Panc1 (cell line): ENCODE measurements around the gene AGXT2.

Experiments
- POLR2AphosphoS5 ChIP-seq: IDR thresholded peaks from 2 replicates; pipeline ENCODE4 v1.6.1; 2012; ENCODE audit warnings: mild to moderate bottlenecking, low read depth, low read length, moderate library complexity
- SIN3A ChIP-seq: IDR thresholded peaks from 2 replicates; pipeline ENCODE4 v1.6.1; 2012; ENCODE audit warnings: low read depth, mild to moderate bottlenecking, low read length, moderate library complexity, borderline replicate concordance; ENCODE audit not compliant: insufficient read depth
- TCF7L2 ChIP-seq: IDR thresholded peaks from 2 replicates; pipeline ENCODE4 v1.6.1; 2011; ENCODE audit warnings: mild to moderate bottlenecking, low read depth, low read length, inconsistent platforms
- TF ChIP-seq, protein P1 (sequence below): fragments of 450-650 bp; IDR thresholded peaks from 2 replicates; pipeline ENCODE4 v1.5.1; 2017; ENCODE audit warnings: mild to moderate bottlenecking
- TF ChIP-seq, protein P2 (sequence below), 2 experiments: IDR thresholded peaks; 2 replicates each; pipeline ENCODE4 v1.6.1; 2011 to 2012; ENCODE audit warnings: low read depth in 2 of 2, control low read depth in 1 of 2, low read length in 1 of 2, mild to moderate bottlenecking in 1 of 2, moderate library complexity in 1 of 2; ENCODE audit not compliant: insufficient read depth in 1 of 2

- TF ChIP-seq, protein P1, sequence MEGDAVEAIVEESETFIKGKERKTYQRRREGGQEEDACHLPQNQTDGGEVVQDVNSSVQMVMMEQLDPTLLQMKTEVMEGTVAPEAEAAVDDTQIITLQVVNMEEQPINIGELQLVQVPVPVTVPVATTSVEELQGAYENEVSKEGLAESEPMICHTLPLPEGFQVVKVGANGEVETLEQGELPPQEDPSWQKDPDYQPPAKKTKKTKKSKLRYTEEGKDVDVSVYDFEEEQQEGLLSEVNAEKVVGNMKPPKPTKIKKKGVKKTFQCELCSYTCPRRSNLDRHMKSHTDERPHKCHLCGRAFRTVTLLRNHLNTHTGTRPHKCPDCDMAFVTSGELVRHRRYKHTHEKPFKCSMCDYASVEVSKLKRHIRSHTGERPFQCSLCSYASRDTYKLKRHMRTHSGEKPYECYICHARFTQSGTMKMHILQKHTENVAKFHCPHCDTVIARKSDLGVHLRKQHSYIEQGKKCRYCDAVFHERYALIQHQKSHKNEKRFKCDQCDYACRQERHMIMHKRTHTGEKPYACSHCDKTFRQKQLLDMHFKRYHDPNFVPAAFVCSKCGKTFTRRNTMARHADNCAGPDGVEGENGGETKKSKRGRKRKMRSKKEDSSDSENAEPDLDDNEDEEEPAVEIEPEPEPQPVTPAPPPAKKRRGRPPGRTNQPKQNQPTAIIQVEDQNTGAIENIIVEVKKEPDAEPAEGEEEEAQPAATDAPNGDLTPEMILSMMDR: no peak
- no peak for TF ChIP-seq POLR2AphosphoS5
- TF ChIP-seq, protein P2, sequence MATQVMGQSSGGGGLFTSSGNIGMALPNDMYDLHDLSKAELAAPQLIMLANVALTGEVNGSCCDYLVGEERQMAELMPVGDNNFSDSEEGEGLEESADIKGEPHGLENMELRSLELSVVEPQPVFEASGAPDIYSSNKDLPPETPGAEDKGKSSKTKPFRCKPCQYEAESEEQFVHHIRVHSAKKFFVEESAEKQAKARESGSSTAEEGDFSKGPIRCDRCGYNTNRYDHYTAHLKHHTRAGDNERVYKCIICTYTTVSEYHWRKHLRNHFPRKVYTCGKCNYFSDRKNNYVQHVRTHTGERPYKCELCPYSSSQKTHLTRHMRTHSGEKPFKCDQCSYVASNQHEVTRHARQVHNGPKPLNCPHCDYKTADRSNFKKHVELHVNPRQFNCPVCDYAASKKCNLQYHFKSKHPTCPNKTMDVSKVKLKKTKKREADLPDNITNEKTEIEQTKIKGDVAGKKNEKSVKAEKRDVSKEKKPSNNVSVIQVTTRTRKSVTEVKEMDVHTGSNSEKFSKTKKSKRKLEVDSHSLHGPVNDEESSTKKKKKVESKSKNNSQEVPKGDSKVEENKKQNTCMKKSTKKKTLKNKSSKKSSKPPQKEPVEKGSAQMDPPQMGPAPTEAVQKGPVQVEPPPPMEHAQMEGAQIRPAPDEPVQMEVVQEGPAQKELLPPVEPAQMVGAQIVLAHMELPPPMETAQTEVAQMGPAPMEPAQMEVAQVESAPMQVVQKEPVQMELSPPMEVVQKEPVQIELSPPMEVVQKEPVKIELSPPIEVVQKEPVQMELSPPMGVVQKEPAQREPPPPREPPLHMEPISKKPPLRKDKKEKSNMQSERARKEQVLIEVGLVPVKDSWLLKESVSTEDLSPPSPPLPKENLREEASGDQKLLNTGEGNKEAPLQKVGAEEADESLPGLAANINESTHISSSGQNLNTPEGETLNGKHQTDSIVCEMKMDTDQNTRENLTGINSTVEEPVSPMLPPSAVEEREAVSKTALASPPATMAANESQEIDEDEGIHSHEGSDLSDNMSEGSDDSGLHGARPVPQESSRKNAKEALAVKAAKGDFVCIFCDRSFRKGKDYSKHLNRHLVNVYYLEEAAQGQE (IDR thresholded peaks at IDR 0.05; ENCODE audit: insufficient read depth in 1 of 2, low read depth in 2 of 2, low read length in 1 of 2): no peak
- no peak for TF ChIP-seq TCF7L2
- no peak for TF ChIP-seq SIN3A
These were observed 79.5 kb downstream of the AGXT2 start for GRCh38 chr5:34968258-34968657.
